Kidney (tissue), 14 donors: ENCODE results near the gene CTIF. TPM values are rescaled to one million over a fixed set of nuclear protein-coding genes. Genes with fewer than 3 reads are reported as not detected.

Source experiments
- DNase-seq, 5 donors: peaks; one replicate each; pipeline ENCODE4 v3.0.0-alpha.2; 2013 to 2020
- FAIRE-seq: peaks from 2 replicates; lab custom pipeline; 2012; peaks lifted over from hg19 to GRCh38; lab: Jason Lieb, UNC
- H3K27ac ChIP-seq, 2 donors: one replicate each; pipeline ENCODE4 v1.7.0; 2013; ENCODE audit warnings: low read depth in 2 of 2, low read length in 2 of 2, inconsistent platforms in 1 of 2
- H3K27me3 ChIP-seq: one replicate; pipeline ENCODE4 v1.7.1; 2013; ENCODE audit warnings: low read length, inconsistent platforms; ENCODE audit not compliant: control insufficient read depth, insufficient read depth
- H3K36me3 ChIP-seq, 3 donors: one replicate each; pipeline versions ENCODE4 v1.7.0 to v1.7.1; 2013; ENCODE audit warnings: low read length in 3 of 3, control low read depth in 1 of 3, inconsistent platforms in 1 of 3; ENCODE audit not compliant: insufficient read depth in 3 of 3, control insufficient read depth in 2 of 3
- H3K4me1 ChIP-seq, 3 donors: one replicate each; pipeline versions ENCODE4 v1.7.0 to v1.7.1; 2013; ENCODE audit warnings: low read length in 3 of 3, inconsistent platforms in 1 of 3, low read depth in 1 of 3; ENCODE audit not compliant: control insufficient read depth in 2 of 3, insufficient read depth in 2 of 3
- H3K4me3 ChIP-seq, 3 donors: one replicate each; pipeline versions ENCODE4 v1.7.0 to v1.8.1; 2013; ENCODE audit warnings: low read length in 3 of 3, control low read depth in 1 of 3, inconsistent platforms in 1 of 3
- H3K9ac ChIP-seq, 3 donors: one replicate each; pipeline versions ENCODE4 v1.7.0 to v1.7.1; 2013; ENCODE audit warnings: low read length in 3 of 3, control low read depth in 1 of 3, inconsistent platforms in 1 of 3
- H3K9me3 ChIP-seq, 3 donors: one replicate each; pipeline versions ENCODE4 v1.7.0 to v1.7.1; 2013; ENCODE audit warnings: low read length in 3 of 3, control low read depth in 1 of 3, inconsistent platforms in 1 of 3; ENCODE audit not compliant: control insufficient read depth in 2 of 3, insufficient read depth in 1 of 3
- intact Hi-C: fragments of 100-400 bp; cut with DNase I; formaldehyde crosslinking; loops from one replicate; pipeline ENCODE4 v1.11.1; 2022
- polyA plus RNA-seq: library from polyadenylated mRNA; stranded (reverse); fragments of 350-450 nt; fragmentation: Illumina TruSeq; extraction: RNeasy Lipid Tissue Mini Kit (QIAGEN cat#74804); gene quantifications from one replicate; pipeline ENCODE4 v1.2.3, GENCODE V29; 2014; ENCODE audit warnings: low read depth, low replicate concordance; ENCODE audit not compliant: insufficient read depth
- total RNA-seq: library from RNA; stranded (reverse); fragmentation: NEBNext Ultra II Directional; extraction: Animal tissue kit (Norgen Biotek cat#: 25700); gene quantifications from one replicate; pipeline ENCODE4 v1.2.1, GENCODE V29; 2021
- TF ChIP-seq, protein P1 (sequence below): IDR thresholded peaks from 3 replicates; pipeline ENCODE4 v1.5.1; 2012; ENCODE audit warnings: mild to moderate bottlenecking, moderate library complexity, borderline replicate concordance; ENCODE audit not compliant: insufficient read depth; ENCODE audit errors: extremely low read depth
- donor health status: control.
- donor health status: control.
- donor health status: control.
- donor health status: control.
- donor health status: control.
- donor health status: DM: yes; HTN: yes; CAD: no.
- donor health status: Normal renal cell carcinoma (clear cell type).

Gene CTIF
- total and polyA plus RNA-seq, 2 donors from 2014 or later = 37.3 to 41.9 TPM

DNA sequence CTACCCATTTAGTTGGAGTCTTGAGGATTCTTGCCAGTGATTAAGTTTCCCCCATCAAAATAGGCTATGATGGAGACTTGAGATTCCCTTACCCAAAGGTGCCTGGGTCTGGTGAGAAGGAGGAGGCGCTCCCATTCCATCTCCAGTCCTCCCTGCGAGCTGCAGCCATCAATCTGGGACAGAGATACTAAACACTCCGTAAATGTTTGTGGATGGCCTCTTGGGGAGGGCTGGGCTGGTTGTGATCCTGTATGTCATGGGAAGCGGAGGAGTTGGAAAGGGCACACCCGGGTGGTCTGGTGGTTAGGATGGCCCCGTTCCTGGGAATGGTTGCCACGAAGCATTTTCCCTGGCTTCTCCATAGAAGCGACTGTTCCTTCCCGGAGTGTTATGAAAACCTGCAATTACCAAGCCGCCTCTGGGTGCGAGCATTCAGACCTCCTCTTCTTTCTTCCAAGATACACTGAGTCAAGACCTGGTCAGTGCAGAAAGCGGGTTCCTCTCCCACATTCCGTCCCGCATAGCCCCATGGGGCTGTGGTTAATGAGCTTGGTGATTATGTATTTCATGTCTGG lies 196.9 kb downstream of the CTIF start:
- H3K9me3 ChIP-seq = no peaks in the 10 kb centered on the region
- intact Hi-C loops = no loop called here
- H3K27ac ChIP-seq = no peak overlapping the region
- DNase-seq (peak in 4 of 5 donors; percentile 11 to 76 (median 70)), FAIRE-seq (no peak)
- no peaks in the 10 kb centered on the region for H3K27me3 ChIP-seq
- no peak overlapping the region for H3K9ac ChIP-seq
- TF ChIP-seq, protein P1, sequence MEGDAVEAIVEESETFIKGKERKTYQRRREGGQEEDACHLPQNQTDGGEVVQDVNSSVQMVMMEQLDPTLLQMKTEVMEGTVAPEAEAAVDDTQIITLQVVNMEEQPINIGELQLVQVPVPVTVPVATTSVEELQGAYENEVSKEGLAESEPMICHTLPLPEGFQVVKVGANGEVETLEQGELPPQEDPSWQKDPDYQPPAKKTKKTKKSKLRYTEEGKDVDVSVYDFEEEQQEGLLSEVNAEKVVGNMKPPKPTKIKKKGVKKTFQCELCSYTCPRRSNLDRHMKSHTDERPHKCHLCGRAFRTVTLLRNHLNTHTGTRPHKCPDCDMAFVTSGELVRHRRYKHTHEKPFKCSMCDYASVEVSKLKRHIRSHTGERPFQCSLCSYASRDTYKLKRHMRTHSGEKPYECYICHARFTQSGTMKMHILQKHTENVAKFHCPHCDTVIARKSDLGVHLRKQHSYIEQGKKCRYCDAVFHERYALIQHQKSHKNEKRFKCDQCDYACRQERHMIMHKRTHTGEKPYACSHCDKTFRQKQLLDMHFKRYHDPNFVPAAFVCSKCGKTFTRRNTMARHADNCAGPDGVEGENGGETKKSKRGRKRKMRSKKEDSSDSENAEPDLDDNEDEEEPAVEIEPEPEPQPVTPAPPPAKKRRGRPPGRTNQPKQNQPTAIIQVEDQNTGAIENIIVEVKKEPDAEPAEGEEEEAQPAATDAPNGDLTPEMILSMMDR = no peak
- peaks cover 0 to 10% (median 0%) of the 10 kb centered on the region in 3 donors for H3K4me1 ChIP-seq
- no peak overlapping the region for H3K4me3 ChIP-seq
- H3K36me3 ChIP-seq = no peaks in the 10 kb centered on the region

DNA sequence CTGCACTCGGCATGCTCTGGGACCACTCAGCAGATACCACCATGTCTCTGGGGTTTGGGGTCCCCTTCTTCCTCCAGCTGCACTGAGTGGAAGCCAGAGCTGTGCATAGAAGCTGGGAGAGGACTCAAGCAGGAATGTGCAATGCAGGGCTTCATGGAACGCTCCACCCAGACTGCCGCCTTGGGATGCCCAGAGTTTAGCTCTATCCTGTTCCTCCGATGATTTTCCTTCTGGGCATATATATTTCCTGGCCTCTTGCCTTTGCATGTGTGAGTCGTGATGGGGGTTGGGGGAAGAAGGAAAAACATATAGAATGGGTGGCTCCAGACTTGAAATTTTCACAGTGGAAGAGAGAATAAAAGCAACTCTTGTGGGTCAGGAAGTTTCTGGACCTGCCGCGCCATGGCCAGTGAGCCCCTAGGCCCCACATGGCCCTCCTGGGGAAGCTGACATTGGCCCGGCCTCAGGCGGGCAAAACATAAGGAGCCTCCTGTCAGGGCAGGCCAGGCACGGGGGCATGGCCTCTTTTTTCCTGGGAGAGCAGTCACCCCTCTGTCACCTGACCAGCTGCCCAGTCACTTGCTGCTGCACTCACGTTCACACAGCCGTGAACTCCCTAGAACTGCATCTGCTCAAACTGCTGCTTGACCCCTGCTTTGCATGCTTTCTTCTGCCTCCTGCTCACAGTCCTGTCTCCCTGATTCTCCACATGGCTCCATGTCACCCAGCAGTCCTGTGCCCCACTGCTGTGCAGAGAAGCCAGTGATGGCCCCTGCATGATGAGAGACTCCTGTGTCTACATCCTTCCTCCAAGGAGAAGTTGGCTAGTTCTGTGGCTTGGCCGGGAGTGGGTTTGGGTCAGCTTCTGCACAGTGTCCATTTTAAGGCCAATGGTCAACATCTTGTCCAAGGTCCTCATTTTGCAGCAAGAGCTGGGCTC lies 197.8 kb downstream of the CTIF start:
- no peak overlapping the region for H3K9ac ChIP-seq
- H3K4me1 ChIP-seq = peaks cover 0 to 10% (median 0%) of the 10 kb centered on the region in 3 donors
- no peak for FAIRE-seq
- H3K4me3 ChIP-seq = no peak overlapping the region
- intact Hi-C loops = no loop called here
- peak in 1 of 5 donors; percentile 37 for DNase-seq
- H3K9me3 ChIP-seq = no peaks in the 10 kb centered on the region
- H3K27me3 ChIP-seq = no peaks in the 10 kb centered on the region
- H3K36me3 ChIP-seq = no peaks in the 10 kb centered on the region
- TF ChIP-seq, protein P1 = no peak
- H3K27ac ChIP-seq = no peak overlapping the region

DNA sequence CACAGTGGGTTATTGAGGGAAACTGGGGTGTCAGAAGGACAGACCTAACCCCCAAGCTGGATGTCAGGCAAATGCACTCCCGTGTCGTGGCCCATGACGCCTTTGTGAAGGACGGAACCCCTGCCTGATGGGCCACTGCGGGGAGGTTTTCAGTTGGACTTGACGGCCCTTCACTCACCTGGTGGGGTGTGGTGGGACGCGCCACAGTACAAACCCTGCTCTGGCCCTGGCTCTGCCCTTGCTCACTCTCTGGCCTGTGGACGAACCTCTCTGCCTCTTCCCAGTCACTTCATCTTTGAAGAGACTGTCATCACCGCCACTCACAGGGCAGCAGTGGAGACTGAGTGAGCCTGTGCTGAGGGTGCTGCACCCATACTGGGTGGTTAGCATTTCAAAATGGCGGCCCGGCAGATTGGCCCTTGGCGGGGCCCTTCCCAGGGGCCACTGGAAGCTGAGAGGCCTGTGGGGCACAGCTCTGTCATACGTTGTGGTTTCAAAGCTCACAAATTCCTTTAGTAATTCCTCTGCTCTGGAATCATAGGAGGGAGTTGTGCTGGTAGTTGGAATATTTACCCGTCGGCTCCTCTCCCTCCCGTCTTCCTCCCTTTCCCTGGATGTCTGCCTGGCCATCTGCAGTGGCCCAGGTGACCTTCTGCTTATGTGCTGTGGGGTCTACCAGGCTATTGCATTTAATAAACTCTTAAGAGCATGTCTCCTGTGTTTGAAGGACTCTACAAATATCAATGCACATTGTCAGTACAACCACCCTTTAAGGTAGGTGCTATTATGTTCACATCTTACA lies 200.6 kb downstream of the CTIF start:
- no peak overlapping the region for H3K4me3 ChIP-seq
- no peak overlapping the region for H3K27ac ChIP-seq
- H3K9ac ChIP-seq = no peak overlapping the region
- H3K36me3 ChIP-seq = no peaks in the 10 kb centered on the region
- intact Hi-C loops = no loop called here
- H3K9me3 ChIP-seq = no peaks in the 10 kb centered on the region
- TF ChIP-seq, protein P1 = no peak
- DNase-seq = peak in 1 of 5 donors; percentile 44
- H3K4me1 ChIP-seq = peaks cover 0 to 7% (median 0%) of the 10 kb centered on the region in 3 donors
- no peaks in the 10 kb centered on the region for H3K27me3 ChIP-seq
- FAIRE-seq = no peak
